Eye (tissue), 1 donor: ENCODE measurements around the gene DUSP10.

Experiments used
- DNase-seq: peaks from one replicate; pipeline ENCODE4 v3.0.0-alpha.2; 2015

DUSP10 gene

GRCh38 chr1:221741703-221742554 is at the start of gene DUSP10:
TSS of gene DUSP10 (minus strand) at chr1:221742089. CDS start at chr1:221739744, 2,345 bp downstream.
- peak; percentile 100 for DNase-seq

- peak; percentile 70 for DNase-seq
Observed at GRCh38 chr1:221788466-221788865, 46.6 kb upstream of the DUSP10 start.

GRCh38 chr1:221786647-221787046 is 44.8 kb upstream of the DUSP10 start:
- DNase-seq = no peak

- DNase-seq = no peak
Observed at GRCh38 chr1:221783936-221784335, 42.0 kb upstream of the DUSP10 start.

GRCh38 chr1:221783437-221783836 is 41.5 kb upstream of the DUSP10 start:
- no peak for DNase-seq

- no peak for DNase-seq
Observed at GRCh38 chr1:221782970-221783369, 41.1 kb upstream of the DUSP10 start.

- peak; percentile 48 for DNase-seq
Observed at GRCh38 chr1:221782477-221782876, 40.6 kb upstream of the DUSP10 start.

GRCh38 chr1:221781102-221781755 is 39.3 kb upstream of the DUSP10 start:
- DNase-seq = no peak

GRCh38 chr1:221780175-221780574 is 38.3 kb upstream of the DUSP10 start:
- DNase-seq = no peak

- no peak for DNase-seq
Observed at GRCh38 chr1:221779771-221780170, 37.9 kb upstream of the DUSP10 start.

GRCh38 chr1:221778535-221779142 is 36.8 kb upstream of the DUSP10 start:
- no peak for DNase-seq

GRCh38 chr1:221778125-221778524 is 36.2 kb upstream of the DUSP10 start:
- no peak for DNase-seq

- no peak for DNase-seq
Observed at GRCh38 chr1:221777431-221778072, 35.7 kb upstream of the DUSP10 start.

- no peak for DNase-seq
Observed at GRCh38 chr1:221776495-221777301, 34.8 kb upstream of the DUSP10 start.

- DNase-seq = no peak
Observed at GRCh38 chr1:221775206-221775605, 33.3 kb upstream of the DUSP10 start.

GRCh38 chr1:221774054-221774842 is 32.4 kb upstream of the DUSP10 start:
- DNase-seq = no peak

GRCh38 chr1:221773383-221773782 is 31.5 kb upstream of the DUSP10 start:
- no peak for DNase-seq

- DNase-seq = no peak
Observed at GRCh38 chr1:221772117-221772516, 30.2 kb upstream of the DUSP10 start.

- DNase-seq = no peak
Observed at GRCh38 chr1:221768444-221769066, 26.7 kb upstream of the DUSP10 start.

- DNase-seq = no peak
Observed at GRCh38 chr1:221766210-221766609, 24.3 kb upstream of the DUSP10 start.

GRCh38 chr1:221765527-221765926 is 23.6 kb upstream of the DUSP10 start:
- no peak for DNase-seq
